Activated CD4-positive, CD25-positive, alpha-beta regulatory T cell treated with anti-CD3 and anti-CD28 coated beads, Interleukin-2, amount 50 U/mL, for 24 hours (primary cell): ENCODE data around the gene ZDHHC11.
A peak's percentile ranks its signal among the peaks of the same experiment; 100 is the strongest.
"Not testable (repeated sequence)": the region's sequence is repeated elsewhere in the genome, so short reads cannot be mapped to it uniquely, and the experiment has no call there.

Source experiments
- ATAC-seq, 2 donors: fragments of 150-1000 bp; cut with Tn5 transposase; one replicate each; pipeline ENCODE4 v1.10.0; 2021; ENCODE audit warnings: mild to moderate bottlenecking in 1 of 2, moderate library complexity in 1 of 2

Gene ZDHHC11

DNA sequence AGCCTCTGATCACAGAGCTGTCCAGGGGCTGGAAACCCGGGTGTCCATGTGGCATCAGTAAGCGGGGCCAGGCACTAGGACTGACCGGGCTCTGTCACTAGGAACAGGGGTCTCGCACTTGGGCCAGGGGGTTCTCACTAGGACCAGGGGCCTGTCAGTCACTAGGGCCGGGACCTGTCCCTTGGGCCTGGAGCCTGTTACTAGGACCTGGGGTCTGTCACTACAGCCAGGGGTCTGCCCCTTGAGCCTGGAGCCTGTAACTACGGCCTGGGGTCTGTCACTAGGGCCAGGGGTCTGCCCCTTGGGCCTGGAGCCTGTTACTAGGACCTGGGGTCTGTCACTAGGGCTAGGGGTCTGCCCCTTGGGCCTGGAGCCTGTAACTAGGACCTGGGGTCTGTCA, 76.5 kb downstream of the ZDHHC11 start:
- not testable (repeated sequence) for ATAC-seq

GRCh38 chr5:773517-774264, 77.1 kb downstream of the ZDHHC11 start:
- no peak for ATAC-seq

DNA sequence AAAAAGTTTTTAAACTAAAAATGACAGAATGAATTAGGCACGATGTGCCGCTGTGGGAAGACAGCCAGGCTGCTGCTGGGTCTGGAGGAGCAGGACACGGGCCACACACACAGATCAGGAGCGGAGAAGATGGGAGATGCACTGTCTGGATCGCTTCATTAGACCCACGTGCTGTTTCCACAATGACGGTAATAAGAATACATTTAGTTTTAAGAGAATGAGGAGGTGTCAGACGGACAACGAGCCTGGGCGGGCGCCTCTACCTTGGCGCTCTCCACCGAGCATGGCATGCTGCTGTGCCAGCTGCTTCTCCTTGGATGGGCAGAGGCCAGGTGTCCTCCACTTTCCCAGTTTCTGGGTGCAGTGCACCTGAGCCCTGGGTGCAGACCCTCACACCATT, 77.9 kb downstream of the ZDHHC11 start:
- not testable (repeated sequence) for ATAC-seq

DNA sequence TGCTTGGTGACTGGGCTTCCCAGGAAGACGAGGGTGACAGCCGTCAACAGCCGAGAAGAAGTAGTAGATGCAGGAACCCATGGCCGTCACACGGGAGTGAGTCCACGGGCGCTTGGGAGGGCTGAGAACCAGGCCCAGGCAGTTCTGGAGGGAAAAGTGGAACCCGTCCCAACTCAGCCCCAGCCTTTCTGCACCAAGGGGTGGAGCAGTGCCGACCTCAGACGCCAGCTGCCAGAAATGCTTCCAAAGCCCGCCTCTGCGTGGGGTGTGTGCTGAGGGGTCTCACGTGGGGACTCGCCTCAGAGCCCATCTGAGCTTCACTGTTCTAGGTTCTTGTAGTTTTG, 78.3 kb downstream of the ZDHHC11 start:
- not testable (repeated sequence) for ATAC-seq

GRCh38 chr5:771841-772546, 78.8 kb downstream of the ZDHHC11 start:
- ATAC-seq, result not testable (repeated sequence)

DNA sequence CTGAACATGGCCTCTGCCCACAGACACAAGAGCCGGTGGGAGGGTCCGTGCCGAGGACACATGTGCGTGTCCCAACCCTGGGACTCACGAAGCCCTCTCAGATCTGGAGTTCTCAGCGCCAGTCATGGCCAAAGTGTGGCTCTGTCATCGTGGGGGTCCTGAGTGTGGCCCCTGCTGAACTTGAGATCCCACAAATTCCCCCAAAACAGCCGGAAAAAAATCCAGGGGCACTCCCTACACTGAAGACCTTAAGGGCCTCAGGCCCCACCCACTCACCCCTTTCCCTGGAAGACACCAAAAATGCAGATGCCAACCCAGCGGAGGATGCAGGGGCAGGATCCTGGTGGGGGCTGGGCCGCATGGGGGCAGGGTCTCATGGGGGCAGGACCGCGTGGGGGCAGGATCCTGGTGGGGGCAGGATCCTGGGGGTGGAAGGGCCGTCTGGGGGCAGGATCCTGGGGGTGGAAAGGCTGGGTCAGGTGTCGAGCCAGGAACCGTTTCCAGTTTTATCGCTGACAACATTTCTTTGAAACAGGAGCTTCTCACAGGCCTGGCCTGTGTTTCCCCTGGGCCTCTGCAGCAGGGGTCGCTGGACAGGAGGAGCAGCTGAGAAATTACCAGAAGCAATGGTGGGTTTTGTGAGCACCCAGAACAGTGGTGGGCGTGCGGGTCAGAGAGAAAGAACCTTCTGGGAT, 79.6 kb downstream of the ZDHHC11 start:
- not testable (repeated sequence) for ATAC-seq

GRCh38 chr5:770585-770984, 80.2 kb downstream of the ZDHHC11 start:
- ATAC-seq, result not testable (repeated sequence)

GRCh38 chr5:769485-770145, 81.2 kb downstream of the ZDHHC11 start:
- ATAC-seq, result not testable (repeated sequence)

GRCh38 chr5:766666-767431, 83.9 kb downstream of the ZDHHC11 start:
- ATAC-seq, result no peak

GRCh38 chr5:765948-766631, 84.7 kb downstream of the ZDHHC11 start:
- no peak for ATAC-seq

GRCh38 chr5:763998-764781, 86.6 kb downstream of the ZDHHC11 start:
- no peak for ATAC-seq

DNA sequence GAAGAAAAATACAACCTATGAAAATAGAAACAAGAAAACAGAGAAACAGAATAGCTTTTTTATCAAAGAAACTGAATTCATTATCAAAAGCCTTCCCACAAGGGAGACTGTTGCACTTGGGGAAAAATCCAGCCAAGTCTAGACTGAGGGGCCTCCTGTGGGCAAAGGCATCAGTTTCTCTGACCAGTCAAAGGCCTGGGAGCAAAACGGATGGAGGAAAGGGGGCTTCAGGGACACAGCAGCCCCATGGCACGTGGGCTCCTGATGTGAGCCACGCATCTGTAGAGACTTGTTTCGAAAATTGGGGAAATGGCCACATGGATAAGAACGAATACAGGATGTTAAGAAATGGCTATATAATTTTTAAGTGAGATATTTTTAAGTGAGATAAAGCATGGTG, 87.4 kb downstream of the ZDHHC11 start:
- ATAC-seq, result no peak

- ATAC-seq, result not testable (repeated sequence)
Observed at GRCh38 chr5:762996-763395, 87.8 kb downstream of the ZDHHC11 start.

DNA sequence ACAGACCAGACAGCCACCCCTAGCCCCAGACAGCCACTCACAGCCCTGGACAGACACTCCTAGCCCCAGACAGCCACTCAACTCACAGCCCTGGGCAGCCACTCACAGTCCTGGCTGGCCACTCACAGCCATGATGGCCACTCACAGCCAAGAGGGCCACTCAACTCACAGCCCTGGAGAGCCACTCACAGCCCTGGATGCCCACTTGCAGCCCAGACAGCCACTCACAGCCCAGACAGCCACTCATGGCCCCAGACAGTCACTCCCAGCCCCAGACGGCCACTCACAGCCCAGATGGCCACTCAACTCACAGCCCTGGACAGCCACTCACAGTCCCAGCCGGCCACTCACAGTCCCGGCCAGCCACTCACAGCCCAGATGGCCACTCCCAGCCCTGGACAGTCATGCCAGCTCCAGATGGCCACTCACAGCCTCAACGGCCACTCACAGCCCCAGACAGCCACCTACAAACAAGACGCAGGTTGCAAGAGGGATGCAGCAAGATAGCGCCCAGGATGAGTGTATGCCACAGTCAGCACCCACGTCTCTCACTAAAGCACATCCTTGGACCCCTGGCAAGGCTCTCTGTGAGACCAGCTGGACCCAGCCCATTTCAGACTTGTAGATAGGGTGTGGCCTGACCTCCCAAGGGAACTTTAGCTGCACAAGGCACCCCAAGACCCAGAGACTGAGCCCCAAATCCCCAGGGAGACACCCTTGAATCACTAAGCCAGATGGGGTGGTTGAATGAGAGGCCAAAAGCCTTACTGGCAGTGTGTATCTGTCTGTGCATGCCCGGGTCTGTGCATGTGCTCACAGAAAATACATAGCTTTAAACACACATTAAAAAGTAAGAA, 88.7 kb downstream of the ZDHHC11 start:
- no peak for ATAC-seq

- ATAC-seq, result no peak
Observed at GRCh38 chr5:761059-761771, 89.6 kb downstream of the ZDHHC11 start.

- no peak for ATAC-seq
Observed at GRCh38 chr5:760363-761058, 90.3 kb downstream of the ZDHHC11 start.

DNA sequence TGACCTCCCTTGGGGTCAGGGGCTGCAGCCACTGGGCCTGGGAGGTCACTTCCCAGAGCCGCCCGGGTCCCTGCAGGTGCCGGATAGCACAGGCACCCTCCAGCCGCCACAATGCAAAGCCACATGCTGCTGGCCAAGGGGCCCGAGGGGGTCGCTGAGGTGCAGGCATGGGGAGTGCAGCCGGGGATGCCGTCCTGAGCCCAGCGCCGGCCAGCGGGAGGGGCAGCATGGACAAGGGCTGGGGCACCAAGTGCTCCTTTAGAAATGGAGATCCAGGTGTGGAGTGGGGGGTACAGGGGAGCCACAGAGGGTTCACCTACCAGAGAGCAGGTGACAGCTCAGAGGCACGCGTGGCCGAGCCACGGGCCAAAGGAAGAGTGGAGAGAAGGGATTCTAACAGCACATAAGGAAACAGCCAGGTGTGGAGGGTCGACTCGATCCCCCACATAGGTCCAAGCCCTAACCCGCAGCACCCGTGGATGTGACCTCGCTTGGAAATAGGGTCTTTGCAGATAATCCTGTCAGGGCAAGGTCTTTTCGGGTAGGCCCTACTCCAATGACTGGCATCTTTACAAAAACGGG, 90.9 kb downstream of the ZDHHC11 start:
- no peak for ATAC-seq

DNA sequence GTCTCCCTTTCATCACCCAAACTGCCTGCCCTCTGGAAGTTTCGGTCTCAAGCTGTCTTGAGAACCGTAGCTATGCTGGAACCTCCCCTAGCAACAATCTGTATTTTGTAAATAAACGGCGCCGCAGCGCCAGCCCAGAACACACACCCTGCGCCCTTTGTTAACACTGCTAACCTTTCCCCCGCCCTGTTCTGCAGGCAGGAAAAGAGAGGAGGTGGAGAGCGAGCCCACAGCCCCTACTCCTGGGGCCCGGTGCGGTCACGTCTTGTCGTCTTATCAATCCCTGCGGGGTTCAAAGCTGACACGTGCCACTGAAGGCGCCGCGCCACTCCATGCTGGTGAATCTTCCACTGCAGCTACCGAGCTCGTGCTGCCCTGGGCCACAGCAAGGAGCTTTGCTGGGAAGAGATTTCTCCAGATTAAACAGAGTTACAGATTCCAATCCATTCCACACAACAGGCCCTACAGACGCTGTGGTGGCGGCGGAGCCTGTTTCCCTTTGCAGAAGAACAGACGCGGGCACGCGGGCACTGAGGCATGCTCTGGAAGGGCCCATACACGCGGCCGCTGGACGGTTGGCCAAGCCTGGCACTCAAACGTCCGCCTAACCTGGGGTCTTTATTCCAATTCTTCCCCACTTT, 91.6 kb downstream of the ZDHHC11 start:
- ATAC-seq, result peak; percentile 32 to 61
